ENCODE data around the gene SYT17.
A peak's percentile ranks its signal among the peaks of the same experiment; 100 is the strongest.

Gene SYT17

DNA sequence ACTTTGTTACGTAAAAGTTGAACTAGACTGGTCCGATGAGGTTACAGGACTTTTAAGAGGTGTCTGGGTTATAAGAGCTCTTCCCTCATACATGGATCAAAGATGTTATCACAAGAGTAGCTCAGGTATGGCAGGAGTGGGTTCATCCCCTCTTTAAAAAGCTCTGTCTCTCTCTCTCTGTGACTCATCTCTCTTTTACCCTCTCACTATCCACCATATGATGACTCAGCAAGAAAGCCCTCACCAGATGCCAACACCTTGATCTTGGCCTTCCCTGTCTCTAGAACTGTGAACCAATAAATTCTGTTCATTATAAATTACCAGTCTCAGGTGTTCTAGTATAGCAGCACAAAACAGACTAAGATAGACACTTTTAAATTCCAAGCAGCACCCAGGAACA lies 115.6 kb downstream of the SYT17 start:
- TF ChIP-seq Cebpa-rat (IDR thresholded peaks at IDR 0.05), result no peak
- Histone ChIP-seq H3K4me2 (peak overlapping the region in 1 of 11 experiments; percentile 40; a peak in 1 of 22 replicates), H3K9me3 (replicated peaks in 1 of 11) (0 out of 22 replicates have a peak, but pooled peaks cover 0 to under 1% (median 0%) of the 10 kb centered on the region in 11 experiments), H3K36me3 (no peaks in the 10 kb centered on the region), H3K4me1 (peaks cover 0 to 15% (median 0%) of the 10 kb centered on the region in 10 experiments; a peak in 3 of 20 replicates), H3K9ac (no peak overlapping the region), H3K27me3 (no peaks in the 10 kb centered on the region), H3K27ac (no peak overlapping the region), H3K4me3 (no peak overlapping the region), H4K20me1 (no peaks in the 10 kb centered on the region)

DNA sequence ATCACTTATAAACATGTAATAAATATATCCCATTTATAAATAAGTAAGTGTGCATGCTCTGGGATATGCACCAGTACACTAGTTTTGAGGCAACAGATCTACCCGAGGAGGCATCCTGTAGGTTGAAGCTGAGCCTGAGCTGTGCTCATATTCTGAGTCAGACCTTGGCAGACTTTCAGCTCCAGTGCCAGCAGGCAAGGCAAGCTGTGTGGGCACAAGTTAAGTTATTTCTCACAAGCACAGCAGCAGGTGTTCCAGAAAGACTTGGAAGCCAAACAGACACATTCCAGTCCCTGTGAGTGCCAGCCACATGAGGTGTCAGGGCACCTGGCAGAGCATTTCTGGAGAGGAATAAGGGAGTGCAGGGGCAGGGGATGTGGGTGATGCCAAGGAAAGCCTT lies 116.2 kb downstream of the SYT17 start:
- Histone ChIP-seq H3K9me3 (replicated peaks in 1 of 11) (no peaks in the 10 kb centered on the region), H4K20me1 (no peaks in the 10 kb centered on the region), H3K9ac (0 out of 22 replicates have a peak overlapping the region, but pooled peaks of 1 of the 11 experiments have one; percentile 9), H3K4me3 (no peak overlapping the region), H3K4me2 (peak overlapping the region in 2 of 11 experiments; percentile 33 to 40; a peak in 3 of 22 replicates), H3K36me3 (no peaks in the 10 kb centered on the region), H3K27me3 (no peaks in the 10 kb centered on the region), H3K4me1 (peaks cover 0 to 21% (median 0%) of the 10 kb centered on the region in 10 experiments; a peak in 4 of 20 replicates), H3K27ac (no peak overlapping the region)
- no peak for TF ChIP-seq Cebpa-rat (IDR thresholded peaks at IDR 0.05)

DNA sequence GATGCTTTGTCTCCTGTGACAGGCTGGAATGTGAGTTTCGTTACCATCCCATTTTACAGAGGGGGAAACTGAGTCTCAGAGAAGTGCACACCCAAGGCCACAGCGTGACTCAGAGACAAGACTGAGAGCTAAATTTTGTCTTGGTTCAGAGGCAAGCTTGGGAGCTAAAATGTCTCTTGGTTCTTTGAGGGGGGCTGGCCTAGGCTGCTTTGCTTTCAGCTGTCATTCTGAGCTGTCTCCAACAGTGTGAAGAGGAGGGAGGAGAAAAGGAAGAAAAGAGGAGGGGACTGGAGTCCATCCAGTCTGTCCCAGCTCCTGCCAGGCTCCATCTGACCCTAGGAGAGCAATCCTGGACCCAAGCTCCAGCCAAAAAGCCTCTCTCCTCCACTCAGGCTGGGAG lies 117.4 kb downstream of the SYT17 start, which contains the start of gene CLEC19A:
CLEC19A (plus strand) TSS at position 301 of the 400 bp plus-strand sequence. CDS start 121 bp downstream, outside the sequence.
- Histone ChIP-seq H3K9me3 (replicated peaks in 1 of 11) (no peaks in the 10 kb centered on the region), H3K9ac (no peak within 1 kb of the TSS), H3K36me3 (no peaks in the 10 kb centered on the region), H3K27ac (no peak within 1 kb of the TSS), H3K4me2 (peak within 1 kb of the TSS in 1 of 11 experiments; percentile 40; a peak in 1 of 22 replicates), H3K4me1 (peaks cover 0 to 33% (median 9%) of the 10 kb centered on the region in 10 experiments; a peak in 12 of 20 replicates), H3K27me3 (no peaks in the 10 kb centered on the region), H3K4me3 (no peak within 1 kb of the TSS), H4K20me1 (no peaks in the 10 kb centered on the region)
- TF ChIP-seq Cebpa-rat (IDR thresholded peaks at IDR 0.05), result no peak

DNA sequence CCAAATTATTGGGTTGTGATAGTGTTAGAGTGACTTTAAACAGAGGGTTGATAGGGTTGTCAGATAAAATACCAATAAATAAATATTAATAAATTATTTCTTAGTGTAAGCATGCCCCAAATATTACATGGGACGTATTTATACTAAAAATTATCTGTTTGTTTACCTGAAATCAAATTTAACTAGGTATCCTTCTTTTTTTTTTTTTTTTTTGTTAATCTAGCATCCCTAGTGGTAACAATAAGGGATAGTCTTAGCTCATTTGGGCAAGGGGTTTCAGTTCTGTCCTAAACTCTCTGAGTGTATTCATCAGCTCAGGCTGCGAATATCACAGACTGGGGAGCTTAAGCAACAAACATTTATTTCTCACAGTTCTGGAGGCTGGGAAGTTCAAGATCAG lies 118.8 kb downstream of the SYT17 start:
- TF ChIP-seq Cebpa-rat (IDR thresholded peaks at IDR 0.05), result no peak
- Histone ChIP-seq H3K36me3 (no peaks in the 10 kb centered on the region), H4K20me1 (no peaks in the 10 kb centered on the region), H3K4me2 (no peak overlapping the region), H3K4me3 (no peak overlapping the region), H3K27ac (no peak overlapping the region), H3K9me3 (replicated peaks in 1 of 11) (no peaks in the 10 kb centered on the region), H3K9ac (no peak overlapping the region), H3K27me3 (no peaks in the 10 kb centered on the region), H3K4me1 (peaks cover 0 to 47% (median 9%) of the 10 kb centered on the region in 10 experiments; a peak in 12 of 20 replicates)

DNA sequence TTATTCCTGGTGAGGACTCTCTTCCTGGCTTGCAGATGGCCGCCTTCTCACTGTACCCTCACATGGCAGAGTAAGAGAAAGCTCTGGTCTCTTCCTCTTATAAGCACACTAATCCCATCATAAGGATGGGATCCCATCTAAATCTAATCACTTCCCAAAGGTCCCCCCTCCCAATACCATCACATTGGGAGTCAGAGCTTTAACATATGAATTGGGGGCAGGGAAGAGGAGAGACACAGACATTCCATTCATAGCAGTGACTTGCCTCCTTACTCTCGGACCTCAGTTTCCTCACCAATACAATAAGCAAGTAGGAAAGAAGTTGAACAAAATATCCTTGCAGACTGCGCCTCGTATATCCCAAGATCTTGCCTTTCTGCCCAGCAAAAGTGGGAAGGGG lies 119.2 kb downstream of the SYT17 start:
- Histone ChIP-seq H3K36me3 (no peaks in the 10 kb centered on the region), H3K9ac (no peak overlapping the region), H3K27me3 (no peaks in the 10 kb centered on the region), H3K27ac (no peak overlapping the region), H3K4me2 (no peak overlapping the region), H3K4me1 (peaks cover 0 to 51% (median 9%) of the 10 kb centered on the region in 10 experiments; a peak in 12 of 20 replicates), H3K9me3 (replicated peaks in 1 of 11) (no peaks in the 10 kb centered on the region), H4K20me1 (no peaks in the 10 kb centered on the region), H3K4me3 (no peak overlapping the region)
- no peak for TF ChIP-seq Cebpa-rat (IDR thresholded peaks at IDR 0.05)

DNA sequence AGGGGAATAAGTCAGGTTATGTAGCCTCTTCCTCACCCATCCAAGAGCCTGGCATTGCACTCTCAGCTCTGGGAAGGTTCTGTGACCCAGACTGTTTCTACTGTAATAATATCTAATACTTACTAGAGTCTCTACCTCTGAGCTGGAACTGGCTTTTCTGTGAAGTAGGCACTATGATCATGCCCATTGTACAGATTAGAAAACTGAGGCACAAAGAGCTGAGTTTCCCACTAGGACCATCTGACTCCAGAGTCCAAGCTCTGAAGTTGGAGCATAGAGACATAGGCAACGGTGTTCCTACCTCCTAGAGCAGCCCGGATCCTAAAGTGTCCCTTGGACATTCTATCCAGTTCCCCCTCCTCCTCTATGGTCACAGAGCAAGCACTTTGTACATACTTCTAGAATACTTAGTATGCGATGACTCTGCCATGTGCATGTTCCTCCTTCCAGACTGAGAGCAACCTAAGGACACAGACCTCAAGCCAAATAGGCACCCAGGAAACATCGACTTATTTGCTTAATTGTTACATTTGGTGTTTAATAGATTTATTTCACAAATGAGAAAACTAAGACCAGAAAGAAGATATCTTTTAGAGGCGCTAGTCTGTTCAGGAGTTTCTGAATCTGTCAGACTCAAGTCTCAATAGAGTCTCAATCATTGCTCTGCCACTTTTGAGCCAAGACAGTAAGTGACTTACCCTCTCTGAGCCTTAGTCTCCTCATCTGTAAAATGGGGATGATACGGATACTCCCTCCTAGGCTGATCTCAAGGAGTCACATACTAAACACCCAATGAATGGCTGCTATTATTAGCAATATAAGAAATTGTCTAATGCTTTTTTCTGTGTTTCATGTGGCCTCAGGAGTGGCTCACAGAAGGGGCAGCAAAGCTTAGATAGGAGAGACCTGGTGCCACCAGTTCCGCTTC lies 121.1 kb downstream of the SYT17 start:
- Histone ChIP-seq H3K27ac (peak overlapping the region in 3 of 11 experiments; percentile 26 to 61 (median 28); a peak in 5 of 22 replicates), H3K27me3 (no peaks in the 10 kb centered on the region), H3K4me1 (peaks cover 2 to 61% (median 18%) of the 10 kb centered on the region in 10 experiments; a peak in 14 of 20 replicates), H3K36me3 (no peaks in the 10 kb centered on the region), H3K9ac (no peak overlapping the region), H3K4me3 (no peak overlapping the region), H4K20me1 (no peaks in the 10 kb centered on the region), H3K4me2 (peak overlapping the region in 4 of 11 experiments; percentile 18 to 82 (median 76); a peak in 5 of 22 replicates), H3K9me3 (replicated peaks in 1 of 11) (no peaks in the 10 kb centered on the region)
- no peak for TF ChIP-seq Cebpa-rat (IDR thresholded peaks at IDR 0.05)

DNA sequence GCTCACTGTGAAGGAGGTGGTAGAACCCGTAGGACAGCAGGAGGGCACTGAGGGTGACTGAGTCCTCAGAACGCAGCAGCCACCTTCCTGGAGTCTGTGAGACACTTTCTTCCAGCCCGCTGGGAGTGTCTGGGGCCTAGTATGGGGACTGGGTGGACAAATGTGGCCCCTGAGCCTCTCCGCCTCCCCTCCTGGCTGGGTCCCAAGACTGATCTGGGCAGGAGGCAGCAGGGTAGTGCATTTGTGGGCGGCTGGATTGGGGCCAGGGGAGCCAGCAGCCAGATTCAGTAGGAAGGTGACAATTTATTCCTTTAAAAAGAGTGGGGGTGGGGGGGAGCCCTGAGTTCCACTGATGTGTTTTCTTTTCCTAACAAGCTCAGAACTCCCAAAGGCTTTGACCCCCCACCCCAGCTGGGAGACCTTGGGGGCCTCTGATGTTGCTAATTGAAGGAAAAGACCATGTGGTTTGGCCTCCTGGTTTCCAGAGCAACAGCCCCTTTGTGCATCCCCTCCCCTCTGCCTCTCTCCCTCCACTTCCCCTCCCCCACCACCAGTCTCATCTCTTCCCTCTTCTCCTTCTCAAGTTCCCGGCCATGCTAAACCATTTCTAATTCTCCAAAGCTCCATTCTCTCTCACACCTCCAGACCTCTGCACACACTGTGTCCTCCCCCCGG lies 121.9 kb downstream of the SYT17 start:
- TF ChIP-seq Cebpa-rat (IDR thresholded peaks at IDR 0.05), result no peak
- H3K9ac ChIP-seq, result no peak overlapping the region
- H3K4me1 ChIP-seq, result peaks cover 5 to 58% (median 26%) of the 10 kb centered on the region in 10 experiments; a peak in 16 of 20 replicates
- H3K4me3 ChIP-seq, result no peak overlapping the region
- H3K4me2 ChIP-seq, result peak overlapping the region in 4 of 11 experiments; percentile 18 to 82 (median 76); a peak in 7 of 22 replicates
- H3K36me3 ChIP-seq, result no peaks in the 10 kb centered on the region
- no peaks in the 10 kb centered on the region for H3K27me3 ChIP-seq
- H3K9me3 ChIP-seq (replicated peaks in 1 of 11), result no peaks in the 10 kb centered on the region
- peak overlapping the region in 3 of 11 experiments; percentile 26 to 61 (median 28); a peak in 6 of 22 replicates for H3K27ac ChIP-seq
- no peaks in the 10 kb centered on the region for H4K20me1 ChIP-seq

DNA sequence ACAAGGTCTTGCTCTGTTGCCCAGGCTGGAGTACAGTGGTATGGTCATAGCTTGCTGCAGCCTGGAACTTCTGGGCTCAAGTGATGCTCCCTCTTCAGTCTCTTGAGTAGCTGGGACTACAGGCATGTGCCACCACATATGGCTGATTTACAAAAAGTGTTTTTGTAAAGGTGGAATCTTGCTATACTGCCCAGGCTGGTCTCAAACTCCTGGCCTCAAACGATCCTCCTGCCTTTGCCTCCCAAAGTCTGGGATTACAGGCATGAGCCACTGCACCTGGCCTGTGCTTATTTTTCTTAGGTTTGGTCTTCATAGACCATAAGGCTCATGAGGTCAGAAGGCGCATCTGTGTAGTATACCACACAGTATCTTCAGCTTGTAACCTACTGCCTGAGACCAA lies 122.8 kb downstream of the SYT17 start:
- no peak for TF ChIP-seq Cebpa-rat (IDR thresholded peaks at IDR 0.05)
- Histone ChIP-seq H3K36me3 (no peaks in the 10 kb centered on the region), H3K9me3 (replicated peaks in 1 of 11) (no peaks in the 10 kb centered on the region), H4K20me1 (no peaks in the 10 kb centered on the region), H3K27ac (peak overlapping the region in 2 of 11 experiments; percentile 21 to 24; a peak in 2 of 22 replicates), H3K4me1 (peaks cover 5 to 67% (median 32%) of the 10 kb centered on the region in 10 experiments; a peak in 16 of 20 replicates), H3K9ac (no peak overlapping the region), H3K4me3 (no peak overlapping the region), H3K4me2 (peak overlapping the region in 3 of 11 experiments; percentile 75 to 82 (median 78); a peak in 6 of 22 replicates), H3K27me3 (no peaks in the 10 kb centered on the region)
